Measurements from ENCODE around the gene AVPI1.

AVPI1 gene

GRCh38 chr10:97713339-97713825, 26.3 kb upstream of the AVPI1 start, which contains the start of gene MARVELD1:
Gene MARVELD1, plus strand, starts transcription at chr10:97713730. Its CDS starts 147 bp downstream, at chr10:97713877.
- Histone ChIP-seq H3K27me3 (ENCODE audit: insufficient read depth, poor library complexity, severe bottlenecking) (no peaks in the 10 kb centered on the region), H3K36me3 (ENCODE audit: low read depth) (peaks cover 31% of the 10 kb centered on the region), H3K9me3 (ENCODE audit: severe bottlenecking) (no peaks in the 10 kb centered on the region), H3K4me1 (ENCODE audit: insufficient read depth, poor library complexity, severe bottlenecking) (peaks cover 30% of the 10 kb centered on the region), H3K4me3 (ENCODE audit: severe bottlenecking) (peak within 1 kb of the TSS; percentile 56), H3K27ac (ENCODE audit: poor library complexity, severe bottlenecking) (peak within 1 kb of the TSS; percentile 94)
- ATAC-seq (ENCODE audit: low read depth), result peak; percentile 43
- peak; percentile 83 for DNase-seq (ENCODE audit: low spot score)
- TF ChIP-seq CTCF (IDR thresholded peaks at IDR 0.05; ENCODE audit: poor library complexity, severe bottlenecking), result no peak

- TF ChIP-seq CTCF (IDR thresholded peaks at IDR 0.05; ENCODE audit: poor library complexity, severe bottlenecking), result no peak
- DNase-seq (ENCODE audit: low spot score) (no peak), ATAC-seq (ENCODE audit: low read depth) (no peak)
- Histone ChIP-seq H3K4me1 (ENCODE audit: insufficient read depth, poor library complexity, severe bottlenecking) (peaks cover 16% of the 10 kb centered on the region), H3K27me3 (ENCODE audit: insufficient read depth, poor library complexity, severe bottlenecking) (no peaks in the 10 kb centered on the region), H3K36me3 (ENCODE audit: low read depth) (peaks cover 17% of the 10 kb centered on the region), H3K27ac (ENCODE audit: poor library complexity, severe bottlenecking) (peak overlapping the region; percentile 94), H3K4me3 (ENCODE audit: severe bottlenecking) (no peak overlapping the region), H3K9me3 (ENCODE audit: severe bottlenecking) (no peaks in the 10 kb centered on the region)
Observed at GRCh38 chr10:97711640-97712572, 24.9 kb upstream of the AVPI1 start.

- H3K4me3 ChIP-seq (ENCODE audit: severe bottlenecking), result no peak overlapping the region
- ATAC-seq (ENCODE audit: low read depth) (peak; percentile 10; the same call in 1 of the 3 replicates), DNase-seq (ENCODE audit: low spot score) (no peak)
- peak; percentile 82 for TF ChIP-seq CTCF (IDR thresholded peaks at IDR 0.05; ENCODE audit: poor library complexity, severe bottlenecking)
- H3K4me1 ChIP-seq (ENCODE audit: insufficient read depth, poor library complexity, severe bottlenecking), result peaks cover 2% of the 10 kb centered on the region
- H3K27ac ChIP-seq (ENCODE audit: poor library complexity, severe bottlenecking), result no peak overlapping the region
- H3K36me3 ChIP-seq (ENCODE audit: low read depth), result no peaks in the 10 kb centered on the region
- no peaks in the 10 kb centered on the region for H3K27me3 ChIP-seq (ENCODE audit: insufficient read depth, poor library complexity, severe bottlenecking)
- no peaks in the 10 kb centered on the region for H3K9me3 ChIP-seq (ENCODE audit: severe bottlenecking)
Observed at GRCh38 chr10:97708976-97709946, 22.2 kb upstream of the AVPI1 start.

DNA sequence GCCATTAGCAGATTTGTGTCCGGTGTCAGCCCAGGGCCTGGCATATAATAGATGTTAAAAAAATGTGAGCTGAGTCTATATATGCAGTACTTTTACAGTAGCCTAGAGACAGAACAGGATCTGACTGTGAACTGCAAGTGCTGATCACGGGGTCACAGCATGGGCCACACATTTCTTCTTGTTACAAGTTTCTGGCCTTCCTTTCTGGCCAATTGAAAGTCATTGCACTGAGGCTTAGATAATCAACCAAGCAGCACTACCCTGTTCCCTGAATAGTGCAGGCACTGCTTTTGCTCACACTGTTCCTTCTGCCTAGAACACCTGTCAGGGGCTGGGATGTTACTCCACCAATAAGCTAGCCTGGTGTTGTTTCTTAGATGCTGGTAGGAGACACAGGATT, 21.1 kb upstream of the AVPI1 start:
- H3K4me3 ChIP-seq (ENCODE audit: severe bottlenecking), result no peak overlapping the region
- H3K36me3 ChIP-seq (ENCODE audit: low read depth), result no peaks in the 10 kb centered on the region
- peaks cover 1% of the 10 kb centered on the region for H3K4me1 ChIP-seq (ENCODE audit: insufficient read depth, poor library complexity, severe bottlenecking)
- DNase-seq (ENCODE audit: low spot score) (no peak), ATAC-seq (ENCODE audit: low read depth) (no peak)
- no peak for TF ChIP-seq CTCF (IDR thresholded peaks at IDR 0.05; ENCODE audit: poor library complexity, severe bottlenecking)
- no peaks in the 10 kb centered on the region for H3K9me3 ChIP-seq (ENCODE audit: severe bottlenecking)
- no peaks in the 10 kb centered on the region for H3K27me3 ChIP-seq (ENCODE audit: insufficient read depth, poor library complexity, severe bottlenecking)
- no peak overlapping the region for H3K27ac ChIP-seq (ENCODE audit: poor library complexity, severe bottlenecking)
